Liver (tissue), 9 donors: ENCODE measurements around the gene INSL4. TPM values are rescaled to one million over a fixed set of nuclear protein-coding genes. Genes with fewer than 3 reads are reported as not detected.

Source experiments
- DNase-seq: peaks from one replicate; pipeline ENCODE4 v3.0.0-alpha.2; 2017; ENCODE audit warnings: low spot score
- H3K27ac ChIP-seq, 2 donors: one replicate each; pipeline ENCODE4 v1.7.0; 2013; ENCODE audit warnings: inconsistent platforms in 2 of 2, low read length in 2 of 2, control low read depth in 1 of 2, low read depth in 1 of 2, mild to moderate bottlenecking in 1 of 2
- H3K27me3 ChIP-seq, 4 donors: one replicate each; pipeline versions ENCODE4 v1.6.1 to v1.7.0; 2013; ENCODE audit warnings: low read length in 3 of 4, inconsistent platforms in 1 of 4, mild to moderate bottlenecking in 1 of 4, moderate library complexity in 1 of 4; ENCODE audit not compliant: control insufficient read depth in 4 of 4, insufficient read depth in 4 of 4
- H3K36me3 ChIP-seq, 4 donors: one replicate each; pipeline versions ENCODE4 v1.6.1 to v1.7.0; 2013; ENCODE audit warnings: low read length in 3 of 4, mild to moderate bottlenecking in 3 of 4, low read depth in 1 of 4, moderate library complexity in 1 of 4; ENCODE audit not compliant: control insufficient read depth in 4 of 4, insufficient read depth in 3 of 4
- H3K4me1 ChIP-seq, 4 donors: one replicate each; pipeline versions ENCODE4 v1.6.1 to v1.7.0; 2013; ENCODE audit warnings: low read length in 3 of 4, mild to moderate bottlenecking in 3 of 4, moderate library complexity in 1 of 4; ENCODE audit not compliant: control insufficient read depth in 4 of 4, insufficient read depth in 4 of 4
- H3K4me3 ChIP-seq, 3 donors: one replicate each; pipeline versions ENCODE4 v1.6.1 to v1.7.0; 2013; ENCODE audit warnings: low read length in 3 of 3, control low read depth in 1 of 3, low read depth in 1 of 3, mild to moderate bottlenecking in 1 of 3
- H3K9ac ChIP-seq, 2 donors: one replicate each; pipeline ENCODE4 v1.7.0; 2013; ENCODE audit warnings: low read length in 2 of 2, mild to moderate bottlenecking in 2 of 2, moderate library complexity in 2 of 2, control low read depth in 1 of 2, low read depth in 1 of 2
- H3K9me3 ChIP-seq, 4 donors: one replicate each; pipeline versions ENCODE4 v1.6.1 to v1.7.0; 2013; ENCODE audit warnings: low read length in 3 of 4; ENCODE audit not compliant: control insufficient read depth in 4 of 4
- EGR1 ChIP-seq, 2 donors: IDR thresholded peaks; 2 replicates each; pipeline ENCODE4 v1.6.1; 2016 to 2018; ENCODE audit warnings: antibody characterized with exemption in 2 of 2, low read depth in 2 of 2
- FOXA1 ChIP-seq: IDR thresholded peaks from 2 replicates; pipeline ENCODE4 v1.6.1; 2016; ENCODE audit warnings: antibody characterized with exemption
- FOXA2 ChIP-seq: IDR thresholded peaks from 2 replicates; pipeline ENCODE4 v1.6.1; 2016; ENCODE audit warnings: antibody characterized with exemption
- GABPA ChIP-seq, 2 donors: IDR thresholded peaks in 1 of 2; conservative IDR thresholded peaks in 1 of 2; 2 replicates each; pipeline ENCODE4 v1.6.1; 2016; ENCODE audit warnings: antibody characterized with exemption in 2 of 2, mild to moderate bottlenecking in 1 of 2, moderate library complexity in 1 of 2
- HNF4A ChIP-seq, 2 donors: conservative IDR thresholded peaks; 2 replicates each; pipeline ENCODE4 v1.6.1; 2016; ENCODE audit warnings: antibody characterized with exemption in 2 of 2, mild to moderate bottlenecking in 2 of 2
- HNF4G ChIP-seq: IDR thresholded peaks from 2 replicates; pipeline ENCODE4 v1.6.1; 2016; ENCODE audit warnings: antibody characterized with exemption
- JUND ChIP-seq, 2 donors: IDR thresholded peaks; 2 replicates each; pipeline ENCODE4 v1.6.1; 2016; ENCODE audit warnings: antibody characterized with exemption in 2 of 2
- NR2F2 ChIP-seq: IDR thresholded peaks from 2 replicates; pipeline ENCODE4 v1.6.1; 2016; ENCODE audit warnings: antibody characterized with exemption
- RAD21 ChIP-seq, 2 donors: IDR thresholded peaks; 2 replicates each; pipeline ENCODE4 v1.6.1; 2016; ENCODE audit warnings: antibody characterized with exemption in 2 of 2, mild to moderate bottlenecking in 2 of 2
- RXRA ChIP-seq, 2 donors: IDR thresholded peaks; 2 replicates each; pipeline ENCODE4 v1.6.1; 2017 to 2018; ENCODE audit warnings: antibody characterized with exemption in 2 of 2, mild to moderate bottlenecking in 1 of 2
- TAF1 ChIP-seq: conservative IDR thresholded peaks from 2 replicates; pipeline ENCODE4 v1.6.1; 2016; ENCODE audit warnings: antibody characterized with exemption, mild to moderate bottlenecking
- YY1 ChIP-seq: IDR thresholded peaks from 2 replicates; pipeline ENCODE4 v1.6.1; 2016; ENCODE audit warnings: antibody characterized with exemption, mild to moderate bottlenecking
- WGBS: extraction: QIAGEN DNeasy Blood & Tissue Kit; methylation state at CpG from one replicate; pipeline ENCODE4 v1.1.7; 2013; 5-methylcytosine and 5-hydroxymethylcytosine counted together
- polyA plus RNA-seq, 2 donors: library from polyadenylated mRNA; stranded (reverse) in 1 of 2; unstranded in 1 of 2; fragments of 200-250 nt in 1 of 2; fragments of >200 nt in 1 of 2; fragmentation: Nextera tagmentation in 1 of 2; extraction: Ambion mirVana in 1 of 2; gene quantifications; one replicate each; pipeline versions ENCODE4 v1.2.1 to v1.2.3, GENCODE V29; 2013 to 2015
- total RNA-seq, 2 donors: library from RNA; depleted of rRNA; stranded (reverse); fragments of >200 nt; gene quantifications; one replicate each; pipeline ENCODE4 v1.2.3, GENCODE V29; 2014
- TF ChIP-seq, protein P1 (sequence below): IDR thresholded peaks from 2 replicates; pipeline ENCODE4 v1.6.1; 2016; ENCODE audit warnings: antibody characterized with exemption
- TF ChIP-seq, protein P2 (sequence below): IDR thresholded peaks from 2 replicates; pipeline ENCODE4 v1.6.1; 2016; ENCODE audit warnings: antibody characterized with exemption, mild to moderate bottlenecking
- TF ChIP-seq, protein P3 (sequence below): IDR thresholded peaks from 2 replicates; pipeline ENCODE4 v1.6.1; 2016; ENCODE audit warnings: antibody characterized with exemption
- TF ChIP-seq, protein P4 (sequence below): IDR thresholded peaks from 2 replicates; pipeline ENCODE4 v1.6.1; 2016; ENCODE audit warnings: antibody characterized with exemption
- TF ChIP-seq, protein P5 (sequence below): fragments of 150-350 bp; IDR thresholded peaks from 2 replicates; pipeline ENCODE4 v1.5.1; 2017; ENCODE audit warnings: improper control_type of control experiment, low read depth, low read length; ENCODE audit not compliant: missing input control
- donor health status: healthy.
- donor health status: healthy.
- donor health status: healthy.
- donor health status: healthy.
- donor health status: healthy.

Gene INSL4
- total and polyA plus RNA-seq, 4 donors, result not detected

DNA sequence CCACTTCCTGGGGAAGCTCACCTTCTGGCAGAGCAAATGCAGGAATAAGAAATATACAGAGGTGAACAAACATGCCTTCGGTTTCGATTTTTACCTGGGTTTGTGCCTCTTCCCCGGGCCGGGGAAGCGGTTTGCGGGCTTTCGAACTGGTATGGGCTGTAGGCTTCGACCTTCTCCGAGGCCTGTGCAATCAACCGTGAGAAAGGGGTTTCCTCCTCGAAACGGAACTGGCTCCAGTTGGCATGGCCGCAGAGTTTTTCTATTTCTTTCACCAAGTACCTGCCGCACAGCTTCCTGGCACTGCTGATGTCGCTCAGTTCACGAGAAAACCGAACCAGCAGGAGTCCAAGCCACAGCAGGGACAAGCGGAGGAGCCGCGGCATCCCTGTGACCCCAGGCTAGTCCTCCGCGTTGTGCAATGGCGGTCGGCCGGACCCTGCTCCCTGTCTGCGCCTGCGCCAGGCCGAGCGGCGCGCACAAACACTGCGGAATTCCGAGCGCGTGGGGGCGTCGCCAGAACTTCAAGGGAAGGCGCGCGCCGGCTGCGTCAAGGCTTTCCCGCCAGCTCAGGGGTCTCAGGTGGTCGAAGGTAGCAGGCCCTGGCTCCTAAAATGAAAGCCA is 45.9 kb upstream of the INSL4 start, which contains the start of gene INSL6:
Gene INSL6 (minus strand): TSS at position 420 of the 621 bp plus-strand sequence. CDS start 37 bp downstream, at position 383.
- 86% methylated on average over 44 of the region's 44 CpGs for WGBS

More for the DNA sequence above, 45.9 kb upstream of the INSL4 start, which contains the start of gene INSL6:
- Histone ChIP-seq H3K4me3 (no peak within 1 kb of the TSS), H3K27ac (no peak within 1 kb of the TSS), H3K9ac (no peak within 1 kb of the TSS), H3K4me1 (no peaks in the 10 kb centered on the region), H3K9me3 (no peaks in the 10 kb centered on the region), H3K27me3 (no peaks in the 10 kb centered on the region), H3K36me3 (no peaks in the 10 kb centered on the region)
- TF ChIP-seq FOXA1 (no peak), HNF4G (no peak), GABPA (IDR thresholded peaks at IDR 0.05 in 1 of 2, conservative IDR thresholded peaks at IDR 0.05 in 1 of 2) (no peak), TAF1 (no peak), NR2F2 (no peak), EGR1 (IDR thresholded peaks at IDR 0.05; ENCODE audit: low read depth in 2 of 2) (no peak), YY1 (no peak), RXRA (IDR thresholded peaks at IDR 0.05) (no peak), RAD21 (IDR thresholded peaks at IDR 0.05) (no peak), HNF4A (conservative IDR thresholded peaks at IDR 0.05) (no peak), JUND (IDR thresholded peaks at IDR 0.05) (no peak), FOXA2 (no peak)
- TF ChIP-seq, protein P1, sequence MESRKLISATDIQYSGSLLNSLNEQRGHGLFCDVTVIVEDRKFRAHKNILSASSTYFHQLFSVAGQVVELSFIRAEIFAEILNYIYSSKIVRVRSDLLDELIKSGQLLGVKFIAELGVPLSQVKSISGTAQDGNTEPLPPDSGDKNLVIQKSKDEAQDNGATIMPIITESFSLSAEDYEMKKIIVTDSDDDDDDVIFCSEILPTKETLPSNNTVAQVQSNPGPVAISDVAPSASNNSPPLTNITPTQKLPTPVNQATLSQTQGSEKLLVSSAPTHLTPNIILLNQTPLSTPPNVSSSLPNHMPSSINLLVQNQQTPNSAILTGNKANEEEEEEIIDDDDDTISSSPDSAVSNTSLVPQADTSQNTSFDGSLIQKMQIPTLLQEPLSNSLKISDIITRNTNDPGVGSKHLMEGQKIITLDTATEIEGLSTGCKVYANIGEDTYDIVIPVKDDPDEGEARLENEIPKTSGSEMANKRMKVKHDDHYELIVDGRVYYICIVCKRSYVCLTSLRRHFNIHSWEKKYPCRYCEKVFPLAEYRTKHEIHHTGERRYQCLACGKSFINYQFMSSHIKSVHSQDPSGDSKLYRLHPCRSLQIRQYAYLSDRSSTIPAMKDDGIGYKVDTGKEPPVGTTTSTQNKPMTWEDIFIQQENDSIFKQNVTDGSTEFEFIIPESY, result no peak
- TF ChIP-seq, protein P2, sequence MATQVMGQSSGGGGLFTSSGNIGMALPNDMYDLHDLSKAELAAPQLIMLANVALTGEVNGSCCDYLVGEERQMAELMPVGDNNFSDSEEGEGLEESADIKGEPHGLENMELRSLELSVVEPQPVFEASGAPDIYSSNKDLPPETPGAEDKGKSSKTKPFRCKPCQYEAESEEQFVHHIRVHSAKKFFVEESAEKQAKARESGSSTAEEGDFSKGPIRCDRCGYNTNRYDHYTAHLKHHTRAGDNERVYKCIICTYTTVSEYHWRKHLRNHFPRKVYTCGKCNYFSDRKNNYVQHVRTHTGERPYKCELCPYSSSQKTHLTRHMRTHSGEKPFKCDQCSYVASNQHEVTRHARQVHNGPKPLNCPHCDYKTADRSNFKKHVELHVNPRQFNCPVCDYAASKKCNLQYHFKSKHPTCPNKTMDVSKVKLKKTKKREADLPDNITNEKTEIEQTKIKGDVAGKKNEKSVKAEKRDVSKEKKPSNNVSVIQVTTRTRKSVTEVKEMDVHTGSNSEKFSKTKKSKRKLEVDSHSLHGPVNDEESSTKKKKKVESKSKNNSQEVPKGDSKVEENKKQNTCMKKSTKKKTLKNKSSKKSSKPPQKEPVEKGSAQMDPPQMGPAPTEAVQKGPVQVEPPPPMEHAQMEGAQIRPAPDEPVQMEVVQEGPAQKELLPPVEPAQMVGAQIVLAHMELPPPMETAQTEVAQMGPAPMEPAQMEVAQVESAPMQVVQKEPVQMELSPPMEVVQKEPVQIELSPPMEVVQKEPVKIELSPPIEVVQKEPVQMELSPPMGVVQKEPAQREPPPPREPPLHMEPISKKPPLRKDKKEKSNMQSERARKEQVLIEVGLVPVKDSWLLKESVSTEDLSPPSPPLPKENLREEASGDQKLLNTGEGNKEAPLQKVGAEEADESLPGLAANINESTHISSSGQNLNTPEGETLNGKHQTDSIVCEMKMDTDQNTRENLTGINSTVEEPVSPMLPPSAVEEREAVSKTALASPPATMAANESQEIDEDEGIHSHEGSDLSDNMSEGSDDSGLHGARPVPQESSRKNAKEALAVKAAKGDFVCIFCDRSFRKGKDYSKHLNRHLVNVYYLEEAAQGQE, result no peak
- TF ChIP-seq, protein P3, sequence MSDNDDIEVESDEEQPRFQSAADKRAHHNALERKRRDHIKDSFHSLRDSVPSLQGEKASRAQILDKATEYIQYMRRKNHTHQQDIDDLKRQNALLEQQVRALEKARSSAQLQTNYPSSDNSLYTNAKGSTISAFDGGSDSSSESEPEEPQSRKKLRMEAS, result no peak
- TF ChIP-seq, protein P4, sequence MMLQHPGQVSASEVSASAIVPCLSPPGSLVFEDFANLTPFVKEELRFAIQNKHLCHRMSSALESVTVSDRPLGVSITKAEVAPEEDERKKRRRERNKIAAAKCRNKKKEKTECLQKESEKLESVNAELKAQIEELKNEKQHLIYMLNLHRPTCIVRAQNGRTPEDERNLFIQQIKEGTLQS, result no peak
- TF ChIP-seq, protein P5, sequence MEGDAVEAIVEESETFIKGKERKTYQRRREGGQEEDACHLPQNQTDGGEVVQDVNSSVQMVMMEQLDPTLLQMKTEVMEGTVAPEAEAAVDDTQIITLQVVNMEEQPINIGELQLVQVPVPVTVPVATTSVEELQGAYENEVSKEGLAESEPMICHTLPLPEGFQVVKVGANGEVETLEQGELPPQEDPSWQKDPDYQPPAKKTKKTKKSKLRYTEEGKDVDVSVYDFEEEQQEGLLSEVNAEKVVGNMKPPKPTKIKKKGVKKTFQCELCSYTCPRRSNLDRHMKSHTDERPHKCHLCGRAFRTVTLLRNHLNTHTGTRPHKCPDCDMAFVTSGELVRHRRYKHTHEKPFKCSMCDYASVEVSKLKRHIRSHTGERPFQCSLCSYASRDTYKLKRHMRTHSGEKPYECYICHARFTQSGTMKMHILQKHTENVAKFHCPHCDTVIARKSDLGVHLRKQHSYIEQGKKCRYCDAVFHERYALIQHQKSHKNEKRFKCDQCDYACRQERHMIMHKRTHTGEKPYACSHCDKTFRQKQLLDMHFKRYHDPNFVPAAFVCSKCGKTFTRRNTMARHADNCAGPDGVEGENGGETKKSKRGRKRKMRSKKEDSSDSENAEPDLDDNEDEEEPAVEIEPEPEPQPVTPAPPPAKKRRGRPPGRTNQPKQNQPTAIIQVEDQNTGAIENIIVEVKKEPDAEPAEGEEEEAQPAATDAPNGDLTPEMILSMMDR, result no peak
- no peak for DNase-seq
